WTC11 (cell line): Measurements from ENCODE around the gene PCGF3. TPM values are rescaled to one million over a fixed set of nuclear protein-coding genes. Genes with fewer than 3 reads are reported as not detected.

Experiments
- ATAC-seq: fragments of 200-7000 bp; cut with Tn5 transposase; 2 replicates; pipeline ENCODE4 v1.10.0; 2021; ENCODE audit warnings: mild to moderate bottlenecking, moderate library complexity
- CTCF ChIA-PET: fragments of 300-600 bp; sonication (Branson Sonifier 250); formaldehyde crosslinking; loops from one replicate; lab custom pipeline; 2021; ENCODE audit warnings: antibody characterized with exemption; lab: Charles Lee
- POLR2A ChIA-PET: fragments of 350-600 bp; sonication (Branson Sonifier 250); formaldehyde crosslinking; loops from one replicate; lab custom pipeline; 2021; ENCODE audit warnings: antibody characterized with exemption; lab: Charles Lee
- DNase-seq: peaks from one replicate; pipeline ENCODE4 v3.0.0; 2021; ENCODE audit warnings: low spot score
- H3K27ac Mint-ChIP-seq: 2 replicates; pipeline ENCODE4 v1.8.0; 2021; ENCODE audit warnings: mixed read lengths
- H3K27me3 Mint-ChIP-seq: 2 replicates; pipeline ENCODE4 v1.8.0; 2021; ENCODE audit warnings: low read depth, mild to moderate bottlenecking, moderate library complexity, mixed read lengths
- H3K36me3 Mint-ChIP-seq: 2 replicates; pipeline ENCODE4 v1.8.0; 2021; ENCODE audit warnings: mixed read lengths
- H3K4me1 Mint-ChIP-seq: 2 replicates; pipeline ENCODE4 v1.8.0; 2022; ENCODE audit warnings: mixed read lengths
- H3K4me3 Mint-ChIP-seq: 2 replicates; pipeline ENCODE4 v1.8.0; 2021; ENCODE audit warnings: mild to moderate bottlenecking, moderate library complexity, mixed read lengths
- H3K9me3 Mint-ChIP-seq: 2 replicates; pipeline ENCODE4 v1.8.0; 2021; ENCODE audit warnings: mixed read lengths
- ETV6 ChIP-seq: sonication (generic); formaldehyde crosslinking; IDR thresholded peaks from 2 replicates; pipeline ENCODE4 v1.8.1; 2022; ENCODE audit warnings: mild to moderate bottlenecking, missing genetic modification reagents
- FOXJ3 ChIP-seq: sonication (generic); formaldehyde crosslinking; IDR thresholded peaks from 2 replicates; pipeline ENCODE4 v1.9.0; 2021; ENCODE audit warnings: missing genetic modification reagents, mild to moderate bottlenecking, borderline replicate concordance
- FOXP1 ChIP-seq: sonication (generic); formaldehyde crosslinking; IDR thresholded peaks from 2 replicates; pipeline ENCODE4 v1.8.0; 2022; ENCODE audit warnings: missing genetic modification reagents, mild to moderate bottlenecking, moderate library complexity, borderline replicate concordance
- JAZF1 ChIP-seq: fragments of 250-450 bp; sonication (Bioruptor Pico); IDR thresholded peaks from 2 replicates; pipeline ENCODE4 v1.9.0; 2021; ENCODE audit warnings: moderate library complexity, mild to moderate bottlenecking, inconsistent platforms
- SOX15 ChIP-seq: fragments of 250-450 bp; sonication (Bioruptor Pico); IDR thresholded peaks from 2 replicates; pipeline ENCODE4 v1.9.0; 2021; ENCODE audit warnings: mild to moderate bottlenecking
- TEAD1 ChIP-seq: sonication (generic); formaldehyde crosslinking; IDR thresholded peaks from 2 replicates; pipeline ENCODE4 v1.8.0; 2022; ENCODE audit warnings: mild to moderate bottlenecking, missing genetic modification reagents
- ZNF121 ChIP-seq: sonication (generic); formaldehyde crosslinking; IDR thresholded peaks from 2 replicates; pipeline ENCODE4 v1.8.0; 2023; ENCODE audit warnings: missing genetic modification reagents
- ZNF423 ChIP-seq: fragments of 250-450 bp; sonication (Bioruptor Pico); IDR thresholded peaks from 2 replicates; pipeline ENCODE4 v2.1.2; 2022; ENCODE audit warnings: mild to moderate bottlenecking, moderate library complexity
- total RNA-seq: library from RNA; stranded (reverse); gene quantifications from 3 replicates; pipeline ENCODE4 v1.2.3, GENCODE V29; 2021
- TF ChIP-seq, protein P1 (sequence below): sonication (generic); formaldehyde crosslinking; conservative IDR thresholded peaks from 2 replicates; pipeline ENCODE4 v1.8.1; 2022; ENCODE audit warnings: mild to moderate bottlenecking, missing genetic modification reagents
- TF ChIP-seq, protein P2 (sequence below): sonication (generic); formaldehyde crosslinking; IDR thresholded peaks from 2 replicates; pipeline ENCODE4 v1.8.1; 2022; ENCODE audit warnings: mild to moderate bottlenecking, missing genetic modification reagents, moderate library complexity, borderline replicate concordance
- TF ChIP-seq, protein P3 (sequence below): fragments of 250-450 bp; sonication (Bioruptor Pico); IDR thresholded peaks from 2 replicates; pipeline ENCODE4 v1.9.0; 2021; ENCODE audit warnings: moderate library complexity, mild to moderate bottlenecking, inconsistent platforms, borderline replicate concordance
- TF ChIP-seq, protein P4 (sequence below): sonication (generic); formaldehyde crosslinking; IDR thresholded peaks from 2 replicates; pipeline ENCODE4 v1.8.0; 2023; ENCODE audit warnings: mild to moderate bottlenecking, missing genetic modification reagents
- TF ChIP-seq, protein P5 (sequence below): fragments of 250-450 bp; sonication (Bioruptor Pico); IDR thresholded peaks from 2 replicates; pipeline ENCODE4 v1.9.0; 2021; ENCODE audit warnings: mild to moderate bottlenecking, borderline replicate concordance

Gene PCGF3
- total RNA-seq, 1 experiment from 2014 or later = 65.7 TPM

DNA sequence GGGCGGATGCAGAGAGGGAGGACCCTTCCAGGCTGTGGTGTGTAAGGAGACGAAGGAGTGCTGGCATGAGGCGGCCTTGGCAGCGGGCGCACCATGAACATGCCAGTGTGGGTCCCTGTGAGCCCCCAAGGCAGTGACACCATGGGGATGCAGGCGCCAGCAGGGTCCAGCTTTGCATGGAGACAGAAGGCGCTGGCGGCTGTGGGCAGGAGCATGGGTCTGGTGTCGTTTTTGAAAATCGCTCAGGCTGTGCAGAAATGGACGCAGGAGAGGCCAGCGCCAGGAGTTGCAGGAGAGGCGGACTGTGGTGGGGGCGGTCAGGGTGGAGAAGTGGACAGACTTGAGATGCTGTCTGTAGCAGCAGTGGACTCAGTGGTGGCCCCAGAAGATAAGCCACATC lies 56.1 kb downstream of the PCGF3 start (continued):
- TF ChIP-seq, protein P1, sequence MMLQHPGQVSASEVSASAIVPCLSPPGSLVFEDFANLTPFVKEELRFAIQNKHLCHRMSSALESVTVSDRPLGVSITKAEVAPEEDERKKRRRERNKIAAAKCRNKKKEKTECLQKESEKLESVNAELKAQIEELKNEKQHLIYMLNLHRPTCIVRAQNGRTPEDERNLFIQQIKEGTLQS (CRISPR knock-in tag) = no peak
- TF ChIP-seq, protein P2, sequence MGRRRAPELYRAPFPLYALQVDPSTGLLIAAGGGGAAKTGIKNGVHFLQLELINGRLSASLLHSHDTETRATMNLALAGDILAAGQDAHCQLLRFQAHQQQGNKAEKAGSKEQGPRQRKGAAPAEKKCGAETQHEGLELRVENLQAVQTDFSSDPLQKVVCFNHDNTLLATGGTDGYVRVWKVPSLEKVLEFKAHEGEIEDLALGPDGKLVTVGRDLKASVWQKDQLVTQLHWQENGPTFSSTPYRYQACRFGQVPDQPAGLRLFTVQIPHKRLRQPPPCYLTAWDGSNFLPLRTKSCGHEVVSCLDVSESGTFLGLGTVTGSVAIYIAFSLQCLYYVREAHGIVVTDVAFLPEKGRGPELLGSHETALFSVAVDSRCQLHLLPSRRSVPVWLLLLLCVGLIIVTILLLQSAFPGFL (CRISPR knock-in tag) = no peak
- TF ChIP-seq ZNF423 = no peak

DNA sequence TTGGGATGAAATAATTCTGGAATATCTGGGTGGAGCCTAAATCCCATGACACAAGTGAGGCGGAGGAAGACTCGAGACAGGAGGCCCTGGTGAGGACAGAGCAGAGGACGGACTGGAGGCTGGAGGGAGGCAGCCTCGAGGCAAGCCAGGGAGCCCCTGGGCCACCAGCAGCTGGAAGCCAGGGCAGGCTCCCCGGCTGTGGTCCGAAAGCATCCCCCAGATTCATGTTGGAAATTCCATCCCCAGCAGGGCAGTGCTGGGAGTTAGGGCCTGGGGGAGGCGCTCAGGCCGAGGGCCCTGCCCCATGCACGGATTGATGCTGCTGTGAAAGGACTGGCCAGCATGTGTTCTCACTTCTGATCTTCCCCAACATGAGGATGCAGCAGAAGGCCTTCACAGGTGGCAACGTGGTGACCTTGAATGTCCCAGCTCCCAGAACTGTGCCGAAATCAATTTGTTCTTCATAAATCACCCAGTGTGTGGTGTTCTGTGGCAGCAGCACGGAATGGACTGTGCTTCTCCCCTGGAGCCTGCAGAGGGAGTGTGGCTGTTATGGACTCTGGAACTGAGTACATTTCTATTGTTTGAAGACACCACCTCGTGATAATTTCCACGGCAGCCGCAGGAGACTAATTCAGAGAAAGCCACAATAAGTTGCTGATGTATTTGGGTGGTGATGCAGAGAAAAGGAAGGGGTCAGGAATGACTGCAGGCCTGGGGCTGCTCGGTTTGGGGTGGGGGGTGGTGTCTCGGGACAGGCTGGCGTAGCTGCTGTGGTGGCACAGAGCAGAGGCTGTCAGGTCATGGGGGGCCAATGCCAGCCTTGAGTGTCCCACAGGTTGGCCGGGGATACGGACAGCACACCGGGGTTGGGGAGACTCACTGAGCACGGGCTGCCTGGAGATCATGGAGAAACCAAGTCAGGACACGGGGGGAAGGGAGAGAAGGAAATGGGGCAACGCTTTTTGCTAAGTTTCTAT lies 56.9 kb downstream of the PCGF3 start:
- Mint-ChIP-seq H3K27me3 (no peaks in the 10 kb centered on the region), H3K4me1 (peaks cover 16% of the 10 kb centered on the region), H3K27ac (no peak overlapping the region), H3K4me3 (no peak overlapping the region), H3K36me3 (peaks cover 79% of the 10 kb centered on the region), H3K9me3 (peaks cover 11% of the 10 kb centered on the region)
- TF ChIP-seq FOXP1 = no peak
- TF ChIP-seq, protein P3, sequence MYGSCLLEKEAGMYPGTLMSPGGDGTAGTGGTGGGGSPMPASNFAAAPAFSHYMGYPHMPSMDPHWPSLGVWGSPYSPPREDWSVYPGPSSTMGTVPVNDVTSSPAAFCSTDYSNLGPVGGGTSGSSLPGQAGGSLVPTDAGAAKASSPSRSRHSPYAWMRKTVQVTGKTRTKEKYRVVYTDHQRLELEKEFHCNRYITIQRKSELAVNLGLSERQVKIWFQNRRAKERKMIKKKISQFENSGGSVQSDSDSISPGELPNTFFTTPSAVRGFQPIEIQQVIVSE (CRISPR knock-in tag) = no peak
- TF ChIP-seq, protein P4, sequence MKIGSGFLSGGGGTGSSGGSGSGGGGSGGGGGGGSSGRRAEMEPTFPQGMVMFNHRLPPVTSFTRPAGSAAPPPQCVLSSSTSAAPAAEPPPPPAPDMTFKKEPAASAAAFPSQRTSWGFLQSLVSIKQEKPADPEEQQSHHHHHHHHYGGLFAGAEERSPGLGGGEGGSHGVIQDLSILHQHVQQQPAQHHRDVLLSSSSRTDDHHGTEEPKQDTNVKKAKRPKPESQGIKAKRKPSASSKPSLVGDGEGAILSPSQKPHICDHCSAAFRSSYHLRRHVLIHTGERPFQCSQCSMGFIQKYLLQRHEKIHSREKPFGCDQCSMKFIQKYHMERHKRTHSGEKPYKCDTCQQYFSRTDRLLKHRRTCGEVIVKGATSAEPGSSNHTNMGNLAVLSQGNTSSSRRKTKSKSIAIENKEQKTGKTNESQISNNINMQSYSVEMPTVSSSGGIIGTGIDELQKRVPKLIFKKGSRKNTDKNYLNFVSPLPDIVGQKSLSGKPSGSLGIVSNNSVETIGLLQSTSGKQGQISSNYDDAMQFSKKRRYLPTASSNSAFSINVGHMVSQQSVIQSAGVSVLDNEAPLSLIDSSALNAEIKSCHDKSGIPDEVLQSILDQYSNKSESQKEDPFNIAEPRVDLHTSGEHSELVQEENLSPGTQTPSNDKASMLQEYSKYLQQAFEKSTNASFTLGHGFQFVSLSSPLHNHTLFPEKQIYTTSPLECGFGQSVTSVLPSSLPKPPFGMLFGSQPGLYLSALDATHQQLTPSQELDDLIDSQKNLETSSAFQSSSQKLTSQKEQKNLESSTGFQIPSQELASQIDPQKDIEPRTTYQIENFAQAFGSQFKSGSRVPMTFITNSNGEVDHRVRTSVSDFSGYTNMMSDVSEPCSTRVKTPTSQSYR (CRISPR knock-in tag) = no peak
- no peak for TF ChIP-seq ETV6 (CRISPR knock-in tag)
- TF ChIP-seq TEAD1 (CRISPR knock-in tag) = no peak
- TF ChIP-seq JAZF1 (CRISPR knock-in tag) = no peak
- TF ChIP-seq ZNF121 = no peak
- TF ChIP-seq FOXJ3 (CRISPR knock-in tag) = no peak
- no peak for TF ChIP-seq SOX15 (CRISPR knock-in tag)
- TF ChIP-seq, protein P5, sequence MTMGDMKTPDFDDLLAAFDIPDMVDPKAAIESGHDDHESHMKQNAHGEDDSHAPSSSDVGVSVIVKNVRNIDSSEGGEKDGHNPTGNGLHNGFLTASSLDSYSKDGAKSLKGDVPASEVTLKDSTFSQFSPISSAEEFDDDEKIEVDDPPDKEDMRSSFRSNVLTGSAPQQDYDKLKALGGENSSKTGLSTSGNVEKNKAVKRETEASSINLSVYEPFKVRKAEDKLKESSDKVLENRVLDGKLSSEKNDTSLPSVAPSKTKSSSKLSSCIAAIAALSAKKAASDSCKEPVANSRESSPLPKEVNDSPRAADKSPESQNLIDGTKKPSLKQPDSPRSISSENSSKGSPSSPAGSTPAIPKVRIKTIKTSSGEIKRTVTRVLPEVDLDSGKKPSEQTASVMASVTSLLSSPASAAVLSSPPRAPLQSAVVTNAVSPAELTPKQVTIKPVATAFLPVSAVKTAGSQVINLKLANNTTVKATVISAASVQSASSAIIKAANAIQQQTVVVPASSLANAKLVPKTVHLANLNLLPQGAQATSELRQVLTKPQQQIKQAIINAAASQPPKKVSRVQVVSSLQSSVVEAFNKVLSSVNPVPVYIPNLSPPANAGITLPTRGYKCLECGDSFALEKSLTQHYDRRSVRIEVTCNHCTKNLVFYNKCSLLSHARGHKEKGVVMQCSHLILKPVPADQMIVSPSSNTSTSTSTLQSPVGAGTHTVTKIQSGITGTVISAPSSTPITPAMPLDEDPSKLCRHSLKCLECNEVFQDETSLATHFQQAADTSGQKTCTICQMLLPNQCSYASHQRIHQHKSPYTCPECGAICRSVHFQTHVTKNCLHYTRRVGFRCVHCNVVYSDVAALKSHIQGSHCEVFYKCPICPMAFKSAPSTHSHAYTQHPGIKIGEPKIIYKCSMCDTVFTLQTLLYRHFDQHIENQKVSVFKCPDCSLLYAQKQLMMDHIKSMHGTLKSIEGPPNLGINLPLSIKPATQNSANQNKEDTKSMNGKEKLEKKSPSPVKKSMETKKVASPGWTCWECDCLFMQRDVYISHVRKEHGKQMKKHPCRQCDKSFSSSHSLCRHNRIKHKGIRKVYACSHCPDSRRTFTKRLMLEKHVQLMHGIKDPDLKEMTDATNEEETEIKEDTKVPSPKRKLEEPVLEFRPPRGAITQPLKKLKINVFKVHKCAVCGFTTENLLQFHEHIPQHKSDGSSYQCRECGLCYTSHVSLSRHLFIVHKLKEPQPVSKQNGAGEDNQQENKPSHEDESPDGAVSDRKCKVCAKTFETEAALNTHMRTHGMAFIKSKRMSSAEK = no peak
- POLR2A ChIA-PET = no interaction called here
- ATAC-seq (no peak), DNase-seq (no peak)
- CTCF ChIA-PET = no interaction called here
